ENCODE data around the gene PRKCA.

PRKCA gene

DNA sequence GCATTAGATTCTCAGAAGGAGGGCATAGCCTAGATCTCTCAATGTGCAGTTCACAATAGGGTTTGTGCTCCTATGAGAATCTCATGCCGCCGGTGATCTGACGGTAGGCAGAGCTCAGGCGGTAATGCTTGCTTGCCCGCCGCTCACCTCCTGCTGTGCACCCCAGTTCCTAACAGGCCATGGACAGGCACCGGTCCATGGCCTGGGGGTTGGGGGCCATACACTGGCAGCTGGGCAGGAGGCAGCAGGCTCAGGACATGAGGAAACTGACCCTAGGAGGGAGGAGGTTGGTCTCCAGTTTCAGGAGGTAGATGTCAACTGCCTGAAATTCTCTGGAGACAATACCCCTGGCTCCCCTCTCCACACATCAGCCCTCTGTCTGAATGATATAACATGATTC is 287.5 kb downstream of the PRKCA start:
- TF ChIP-seq, protein P1, sequence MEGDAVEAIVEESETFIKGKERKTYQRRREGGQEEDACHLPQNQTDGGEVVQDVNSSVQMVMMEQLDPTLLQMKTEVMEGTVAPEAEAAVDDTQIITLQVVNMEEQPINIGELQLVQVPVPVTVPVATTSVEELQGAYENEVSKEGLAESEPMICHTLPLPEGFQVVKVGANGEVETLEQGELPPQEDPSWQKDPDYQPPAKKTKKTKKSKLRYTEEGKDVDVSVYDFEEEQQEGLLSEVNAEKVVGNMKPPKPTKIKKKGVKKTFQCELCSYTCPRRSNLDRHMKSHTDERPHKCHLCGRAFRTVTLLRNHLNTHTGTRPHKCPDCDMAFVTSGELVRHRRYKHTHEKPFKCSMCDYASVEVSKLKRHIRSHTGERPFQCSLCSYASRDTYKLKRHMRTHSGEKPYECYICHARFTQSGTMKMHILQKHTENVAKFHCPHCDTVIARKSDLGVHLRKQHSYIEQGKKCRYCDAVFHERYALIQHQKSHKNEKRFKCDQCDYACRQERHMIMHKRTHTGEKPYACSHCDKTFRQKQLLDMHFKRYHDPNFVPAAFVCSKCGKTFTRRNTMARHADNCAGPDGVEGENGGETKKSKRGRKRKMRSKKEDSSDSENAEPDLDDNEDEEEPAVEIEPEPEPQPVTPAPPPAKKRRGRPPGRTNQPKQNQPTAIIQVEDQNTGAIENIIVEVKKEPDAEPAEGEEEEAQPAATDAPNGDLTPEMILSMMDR (IDR thresholded peaks at IDR 0.05; ENCODE audit: control insufficient read depth, extremely low read depth, insufficient read depth): no peak
- no peak overlapping the region for H3K4me3 ChIP-seq (ENCODE audit: low read depth, low read length)
- no peak for DNase-seq (ENCODE audit: low read depth)

DNA sequence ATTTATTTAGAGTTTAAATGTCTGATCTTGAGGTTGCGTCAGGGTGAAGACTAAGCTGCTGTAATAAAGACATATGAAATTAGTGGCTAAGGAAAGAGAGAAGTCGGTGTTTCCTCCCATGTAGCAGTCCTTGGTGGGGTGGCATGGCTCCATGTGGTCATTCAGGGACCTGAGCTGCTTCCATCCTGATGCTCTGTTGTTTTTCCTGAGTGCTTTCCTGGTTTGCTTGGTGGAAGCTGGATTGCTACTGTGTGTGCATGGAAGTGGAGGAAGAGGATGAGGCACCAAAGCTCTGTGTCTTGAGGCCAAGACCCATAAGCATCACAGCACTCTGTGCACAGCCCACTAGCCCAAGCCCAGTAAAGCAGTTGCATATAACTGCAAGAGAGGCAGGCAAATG is 290.7 kb downstream of the PRKCA start:
- TF ChIP-seq, protein P1 (IDR thresholded peaks at IDR 0.05; ENCODE audit: control insufficient read depth, extremely low read depth, insufficient read depth): no peak
- no peak for DNase-seq (ENCODE audit: low read depth)
- H3K4me3 ChIP-seq (ENCODE audit: low read depth, low read length): no peak overlapping the region

DNA sequence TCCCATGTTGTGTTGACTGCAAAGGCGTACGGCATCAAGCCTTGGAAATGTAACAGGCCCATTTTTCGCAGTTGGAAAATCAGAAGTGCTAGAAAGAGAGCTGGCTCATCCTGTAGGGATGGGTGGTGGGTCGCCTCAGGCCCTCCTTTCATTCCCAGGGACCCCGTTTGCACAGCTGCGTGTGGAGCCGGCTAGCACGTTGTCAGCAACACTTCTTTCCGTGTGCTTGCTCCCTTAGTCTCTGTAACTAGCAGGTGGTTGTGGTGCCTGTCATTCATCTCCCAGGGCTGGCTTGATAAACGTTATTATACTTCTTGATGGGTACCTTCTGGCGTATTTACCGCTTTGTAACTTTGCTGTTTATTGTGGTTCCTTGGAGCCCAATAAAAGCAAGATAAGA is 293.5 kb downstream of the PRKCA start:
- TF ChIP-seq, protein P1 (IDR thresholded peaks at IDR 0.05; ENCODE audit: control insufficient read depth, extremely low read depth, insufficient read depth): no peak
- no peak overlapping the region for H3K4me3 ChIP-seq (ENCODE audit: low read depth, low read length)
- no peak for DNase-seq (ENCODE audit: low read depth)

DNA sequence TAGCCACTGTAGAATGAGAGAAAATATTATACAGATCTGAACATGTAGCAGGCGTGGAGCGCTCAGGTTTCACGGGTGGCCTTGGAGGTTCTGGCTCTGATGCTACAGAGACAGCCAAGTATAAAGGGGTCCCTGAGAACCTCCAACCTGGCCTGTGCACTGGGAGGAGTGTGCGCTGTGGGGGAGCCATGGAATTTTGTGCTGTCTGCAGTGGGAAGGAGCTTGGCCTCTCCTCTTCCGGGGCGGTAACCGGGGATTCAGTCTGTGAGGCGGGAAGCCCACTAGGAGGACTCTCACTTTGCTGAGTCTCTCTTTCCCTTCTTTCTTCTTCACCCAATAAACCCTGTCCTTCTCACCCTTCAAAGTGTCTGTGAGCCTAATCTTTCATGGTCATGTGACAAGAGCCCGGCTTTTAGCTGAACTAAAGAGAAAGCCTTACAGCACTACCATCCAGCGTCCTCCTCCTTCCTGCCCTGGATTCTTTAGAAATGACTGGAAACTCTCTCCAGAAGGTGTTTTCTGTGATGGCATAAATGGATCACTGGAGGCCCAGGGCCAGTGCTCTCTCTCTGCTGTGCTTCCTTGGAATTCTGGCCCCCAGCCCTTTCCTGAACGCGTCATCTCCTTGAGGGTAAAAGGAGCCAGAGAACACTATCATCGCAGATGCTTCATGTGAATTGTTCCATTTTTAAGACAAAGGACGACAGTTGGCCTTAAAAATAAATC is 300.4 kb downstream of the PRKCA start:
- no peak overlapping the region for H3K4me3 ChIP-seq (ENCODE audit: low read depth, low read length)
- DNase-seq (ENCODE audit: low read depth): no peak
- TF ChIP-seq, protein P1 (IDR thresholded peaks at IDR 0.05; ENCODE audit: control insufficient read depth, extremely low read depth, insufficient read depth): no peak

DNA sequence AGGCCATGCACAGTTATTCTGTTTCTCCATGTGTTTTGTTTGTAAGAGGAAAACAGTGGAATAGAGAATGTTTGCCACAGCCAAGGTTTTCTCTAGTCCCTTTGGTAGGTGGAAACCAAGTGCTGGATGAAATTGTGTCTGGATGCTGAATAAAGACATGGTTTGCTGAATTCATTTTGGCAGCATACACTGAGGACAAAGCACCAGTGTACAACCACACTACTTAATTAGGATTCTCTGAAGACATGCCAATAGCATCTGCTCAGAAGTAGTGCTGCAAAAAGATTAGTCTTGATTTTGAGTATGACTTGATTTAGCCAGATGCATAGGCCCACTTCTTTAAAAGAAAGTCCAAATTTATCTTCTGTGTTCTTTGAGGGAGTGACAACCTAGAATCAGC is 302.0 kb downstream of the PRKCA start:
- H3K4me3 ChIP-seq (ENCODE audit: low read depth, low read length): no peak overlapping the region
- DNase-seq (ENCODE audit: low read depth): no peak
- TF ChIP-seq, protein P1 (IDR thresholded peaks at IDR 0.05; ENCODE audit: control insufficient read depth, extremely low read depth, insufficient read depth): no peak

DNA sequence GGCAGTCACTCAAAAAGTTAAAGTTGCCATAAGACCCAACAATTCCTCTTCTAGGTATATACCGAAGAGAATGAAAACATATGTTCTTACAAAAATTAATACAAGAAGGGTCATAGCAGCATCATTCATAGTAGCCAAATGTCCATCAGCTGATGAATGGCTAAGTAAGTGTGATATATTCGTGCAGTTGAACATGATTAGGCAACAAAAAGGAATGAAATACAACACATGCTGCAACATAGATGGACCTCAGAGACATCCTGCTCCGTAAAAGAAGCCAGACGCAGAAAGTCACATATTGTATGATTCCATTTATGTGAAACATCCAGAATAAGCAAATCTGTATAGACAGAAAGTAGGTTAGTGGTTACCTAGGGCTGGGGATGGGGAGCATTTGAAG is 303.1 kb downstream of the PRKCA start:
- no peak for DNase-seq (ENCODE audit: low read depth)
- TF ChIP-seq, protein P1 (IDR thresholded peaks at IDR 0.05; ENCODE audit: control insufficient read depth, extremely low read depth, insufficient read depth): no peak
- no peak overlapping the region for H3K4me3 ChIP-seq (ENCODE audit: low read depth, low read length)
